ENCODE data around the gene DSP.

DNA sequence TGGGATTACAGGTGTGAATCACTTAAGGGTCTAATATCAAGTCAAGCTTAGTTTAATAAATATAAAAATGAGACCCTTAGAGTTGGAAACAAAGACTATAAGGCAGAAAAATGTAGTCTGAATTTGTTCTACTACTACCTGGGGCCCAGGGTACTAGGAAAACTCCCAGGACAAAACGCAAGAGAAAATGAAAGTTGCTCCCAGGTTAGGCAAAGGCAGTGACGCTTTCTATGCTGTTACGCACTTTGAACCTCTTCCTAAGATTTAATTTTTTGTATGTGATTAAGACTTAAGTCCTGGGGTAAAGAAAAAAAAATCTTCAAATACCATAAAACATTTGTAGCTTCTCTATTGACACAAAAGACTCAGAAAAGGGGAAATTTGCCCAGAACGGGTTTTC is 17.3 kb downstream of the DSP start:
- TF ChIP-seq EZH2 (IDR thresholded peaks at IDR 0.05; ENCODE audit: borderline replicate concordance) = no peak
- TF ChIP-seq, protein P1, sequence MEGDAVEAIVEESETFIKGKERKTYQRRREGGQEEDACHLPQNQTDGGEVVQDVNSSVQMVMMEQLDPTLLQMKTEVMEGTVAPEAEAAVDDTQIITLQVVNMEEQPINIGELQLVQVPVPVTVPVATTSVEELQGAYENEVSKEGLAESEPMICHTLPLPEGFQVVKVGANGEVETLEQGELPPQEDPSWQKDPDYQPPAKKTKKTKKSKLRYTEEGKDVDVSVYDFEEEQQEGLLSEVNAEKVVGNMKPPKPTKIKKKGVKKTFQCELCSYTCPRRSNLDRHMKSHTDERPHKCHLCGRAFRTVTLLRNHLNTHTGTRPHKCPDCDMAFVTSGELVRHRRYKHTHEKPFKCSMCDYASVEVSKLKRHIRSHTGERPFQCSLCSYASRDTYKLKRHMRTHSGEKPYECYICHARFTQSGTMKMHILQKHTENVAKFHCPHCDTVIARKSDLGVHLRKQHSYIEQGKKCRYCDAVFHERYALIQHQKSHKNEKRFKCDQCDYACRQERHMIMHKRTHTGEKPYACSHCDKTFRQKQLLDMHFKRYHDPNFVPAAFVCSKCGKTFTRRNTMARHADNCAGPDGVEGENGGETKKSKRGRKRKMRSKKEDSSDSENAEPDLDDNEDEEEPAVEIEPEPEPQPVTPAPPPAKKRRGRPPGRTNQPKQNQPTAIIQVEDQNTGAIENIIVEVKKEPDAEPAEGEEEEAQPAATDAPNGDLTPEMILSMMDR (IDR thresholded peaks at IDR 0.05; ENCODE audit: poor library complexity) = no peak

All from hepatocyte (in vitro differentiated cells).